Putamen (tissue), 1 donor: Measurements from ENCODE around the gene MTA2.

Experiments used
- DNase-seq: peaks from one replicate; pipeline ENCODE4 v3.0.0-alpha.2; 2016; ENCODE audit warnings: low spot score

The MTA2 gene

GRCh38 chr11:62612366-62613290, 11.0 kb upstream of the MTA2 start, which contains the start of the genes EML3 and ROM1:
TSS of gene EML3 (minus strand) at chr11:62612775. CDS start at chr11:62612457, 318 bp downstream.
TSS of gene ROM1 (plus strand) at chr11:62613257. CDS start at chr11:62613282, 25 bp downstream.
- DNase-seq = peak; percentile 87

- peak; percentile 58 for DNase-seq
Measured at GRCh38 chr11:62611705-62612365, 10.2 kb upstream of the MTA2 start.

- no peak for DNase-seq
Measured at GRCh38 chr11:62610814-62611704, 9.4 kb upstream of the MTA2 start.

- DNase-seq = no peak
Measured at GRCh38 chr11:62610403-62610802, 8.7 kb upstream of the MTA2 start.

DNA sequence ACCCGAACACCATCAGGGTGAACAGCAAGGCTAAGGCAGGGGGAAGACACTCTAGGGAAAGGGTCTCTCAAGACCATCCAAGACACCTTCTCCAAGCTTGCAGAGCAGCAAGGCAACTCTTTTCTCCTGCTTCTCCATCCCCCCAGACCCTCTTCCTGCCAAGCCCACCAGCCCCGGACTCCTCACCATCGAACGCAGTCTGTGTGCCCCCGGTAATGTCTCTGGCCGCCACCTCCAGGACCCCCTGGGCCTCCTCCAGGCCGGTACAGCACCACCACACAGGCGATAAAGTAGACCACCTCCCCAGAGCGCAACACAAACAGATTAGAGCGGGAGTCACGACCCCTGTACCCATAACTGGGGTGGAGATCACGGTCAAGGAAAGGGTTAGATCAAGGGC, 7.1 kb upstream of the MTA2 start:
- no peak for DNase-seq

- no peak for DNase-seq
Measured at GRCh38 chr11:62607714-62608113, 6.0 kb upstream of the MTA2 start.

GRCh38 chr11:62605902-62606301, 4.2 kb upstream of the MTA2 start:
- DNase-seq = no peak

- no peak for DNase-seq
Measured at GRCh38 chr11:62605467-62605866, 3.8 kb upstream of the MTA2 start.

- no peak for DNase-seq
Measured at GRCh38 chr11:62604460-62605120, 2.9 kb upstream of the MTA2 start.

- no peak for DNase-seq
Measured at GRCh38 chr11:62603776-62604299, 2.2 kb upstream of the MTA2 start.

DNA sequence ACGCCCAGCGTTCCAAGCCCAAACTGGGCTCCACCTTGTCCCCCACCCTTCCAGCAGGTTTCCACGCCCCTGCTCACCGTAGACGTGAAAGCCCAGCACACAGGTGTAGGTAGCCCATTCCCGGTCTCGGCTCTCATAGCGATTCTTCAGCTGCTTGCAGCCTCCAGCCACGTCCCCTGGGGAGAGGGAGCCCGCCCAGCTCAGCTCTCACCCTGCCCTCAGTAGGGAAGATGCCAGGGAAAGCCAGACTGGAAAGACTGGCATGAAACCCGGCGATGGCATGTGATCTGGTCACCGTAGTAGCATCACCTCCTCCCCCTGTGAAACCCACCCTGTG, 1.4 kb upstream of the MTA2 start:
- DNase-seq = no peak

GRCh38 chr11:62602141-62603071, 741 bp upstream of the MTA2 start:
- DNase-seq = peak; percentile 75

DNA sequence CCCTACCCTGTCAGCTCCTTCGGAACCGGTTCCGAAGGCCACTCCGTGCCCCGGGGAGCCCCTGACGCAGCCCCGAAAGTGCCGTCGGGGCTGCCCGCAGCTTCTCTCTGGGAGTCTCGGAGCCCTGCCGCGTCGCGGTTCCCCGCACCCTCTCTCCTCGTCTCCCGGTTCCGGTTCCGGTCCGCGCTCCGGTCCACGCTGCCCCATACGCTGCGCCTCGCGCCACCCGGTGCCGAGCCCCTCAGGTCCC, 618 bp downstream of the MTA2 start:
- no peak for DNase-seq

GRCh38 chr11:62600367-62601121, 1.1 kb downstream of the MTA2 start:
- DNase-seq = no peak

GRCh38 chr11:62599901-62600300, 1.8 kb downstream of the MTA2 start:
- no peak for DNase-seq

- DNase-seq = peak; percentile 94
Measured at GRCh38 chr11:62599069-62599696, 2.5 kb downstream of the MTA2 start.

- no peak for DNase-seq
Measured at GRCh38 chr11:62595124-62595523, 6.5 kb downstream of the MTA2 start.

- peak; percentile 73 for DNase-seq
Measured at GRCh38 chr11:62593434-62594044, 8.1 kb downstream of the MTA2 start.

DNA sequence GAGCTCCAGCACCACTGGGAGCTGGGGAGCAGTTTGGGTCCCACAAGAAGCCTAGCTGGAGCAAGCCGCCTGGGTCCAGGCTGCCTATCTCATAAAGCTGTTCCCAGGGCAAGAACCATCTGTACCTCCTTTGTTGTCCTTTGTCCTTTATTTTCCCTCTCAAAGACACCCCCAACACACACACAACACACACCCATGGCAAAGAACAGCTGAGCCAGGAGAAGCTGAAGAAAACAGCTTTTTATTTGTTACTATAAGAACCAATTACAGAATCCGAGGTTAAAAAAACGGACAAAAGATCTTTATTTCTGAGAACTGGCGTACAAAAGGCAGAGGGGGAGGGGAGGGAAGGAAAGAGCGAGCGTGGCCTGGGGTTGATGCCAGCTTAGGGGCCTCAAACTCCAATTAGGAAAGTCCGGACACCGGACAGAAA, 8.7 kb downstream of the MTA2 start:
- peak; percentile 88 for DNase-seq
